GM21515 (cell line): ENCODE measurements around the gene RXRA.

Experiments used
- ATAC-seq: cut with Tn5 transposase; IDR thresholded peaks from one replicate; pipeline ENCODE4 v1.9.1; 2021; ENCODE audit not compliant: unreplicated experiment

RXRA gene

DNA sequence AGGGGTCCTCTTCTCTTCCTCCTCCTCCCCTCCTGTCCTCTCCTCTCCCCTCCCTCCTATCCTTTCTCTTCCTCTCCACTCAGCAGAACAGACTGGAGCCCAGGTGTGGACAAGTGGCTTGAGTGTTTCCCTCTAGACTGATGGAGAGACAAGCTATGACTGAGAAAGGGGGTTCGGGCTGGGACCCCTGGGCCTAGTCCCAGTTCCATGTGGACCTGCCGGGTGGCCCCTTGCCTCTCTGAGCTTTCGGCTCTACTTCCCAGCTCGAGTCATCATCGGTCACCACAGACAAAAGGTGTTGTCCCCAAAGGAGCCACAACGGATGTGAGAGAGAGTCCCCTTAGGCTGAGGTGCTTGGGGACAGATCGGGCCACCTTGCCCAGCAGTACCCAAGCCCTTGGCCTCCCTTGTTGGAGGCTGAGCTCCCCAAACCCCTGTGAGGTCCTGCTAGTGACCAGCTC lies 3.4 kb upstream of the RXRA start:
- no peak for ATAC-seq

DNA sequence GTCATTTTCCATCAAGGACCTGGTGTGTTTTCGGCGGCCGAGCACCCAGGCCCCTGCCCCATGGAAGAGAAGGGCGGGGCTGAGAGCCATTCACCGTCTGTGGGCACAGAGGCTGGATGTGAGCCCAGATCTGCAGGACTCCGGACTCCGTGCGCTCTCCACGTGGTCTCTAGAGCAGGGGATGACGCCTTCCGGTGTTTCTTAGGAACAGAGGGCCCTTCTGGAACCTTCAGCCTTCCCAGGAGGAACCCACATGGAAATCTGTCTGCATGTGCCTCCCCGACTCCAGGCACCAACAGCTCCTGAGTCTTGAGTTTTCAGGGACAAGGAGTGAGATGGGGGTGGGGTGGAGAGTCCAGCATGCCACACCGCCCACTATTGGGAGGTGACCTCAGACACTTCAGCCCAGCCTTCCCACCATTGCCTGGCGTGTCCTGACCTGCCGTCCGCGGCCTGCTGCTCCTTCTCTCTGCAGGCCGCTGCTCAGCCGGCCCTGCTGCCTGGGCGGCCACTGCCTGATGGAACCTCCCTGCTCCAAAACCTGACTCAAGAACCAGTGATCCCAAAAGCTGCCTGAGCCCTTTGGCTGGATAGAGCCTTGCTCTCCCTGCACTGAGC lies 2.4 kb upstream of the RXRA start:
- no peak for ATAC-seq

DNA sequence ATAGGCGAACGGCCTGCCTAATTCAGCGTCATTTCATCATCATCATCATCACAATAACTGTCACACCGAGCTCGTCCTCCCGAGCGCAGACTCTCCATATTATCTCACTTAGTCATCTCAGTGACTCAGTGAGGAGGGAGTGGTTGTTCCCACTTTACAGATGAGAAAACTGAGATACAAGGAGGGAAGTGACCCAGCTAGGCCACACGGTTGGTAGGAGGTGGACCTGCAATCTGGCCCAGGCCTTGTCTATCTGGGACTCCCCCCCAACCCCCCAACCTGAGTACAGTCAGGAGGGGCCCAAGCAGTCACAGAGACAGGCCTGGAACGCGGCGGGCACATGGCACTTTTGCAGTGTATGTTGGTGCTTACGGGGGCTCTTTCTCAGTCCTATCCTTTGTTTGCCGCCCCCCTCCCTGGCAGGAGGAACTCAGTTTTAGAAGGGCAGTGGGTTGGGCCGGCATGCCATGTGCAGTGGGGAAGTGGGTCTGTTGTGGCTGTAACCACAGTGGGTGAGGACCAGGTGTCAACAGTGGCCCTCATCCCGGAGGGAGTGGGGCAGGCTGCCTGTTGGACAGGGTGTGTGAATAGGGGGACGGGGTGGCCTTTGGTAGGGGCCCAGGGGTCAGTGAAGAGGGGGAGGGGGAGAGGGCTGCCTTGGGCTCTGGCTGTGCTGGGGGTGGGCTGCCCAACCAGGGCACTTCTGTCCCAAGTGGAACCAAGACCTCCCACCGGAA lies 1.7 kb upstream of the RXRA start:
- ATAC-seq, result no peak

DNA sequence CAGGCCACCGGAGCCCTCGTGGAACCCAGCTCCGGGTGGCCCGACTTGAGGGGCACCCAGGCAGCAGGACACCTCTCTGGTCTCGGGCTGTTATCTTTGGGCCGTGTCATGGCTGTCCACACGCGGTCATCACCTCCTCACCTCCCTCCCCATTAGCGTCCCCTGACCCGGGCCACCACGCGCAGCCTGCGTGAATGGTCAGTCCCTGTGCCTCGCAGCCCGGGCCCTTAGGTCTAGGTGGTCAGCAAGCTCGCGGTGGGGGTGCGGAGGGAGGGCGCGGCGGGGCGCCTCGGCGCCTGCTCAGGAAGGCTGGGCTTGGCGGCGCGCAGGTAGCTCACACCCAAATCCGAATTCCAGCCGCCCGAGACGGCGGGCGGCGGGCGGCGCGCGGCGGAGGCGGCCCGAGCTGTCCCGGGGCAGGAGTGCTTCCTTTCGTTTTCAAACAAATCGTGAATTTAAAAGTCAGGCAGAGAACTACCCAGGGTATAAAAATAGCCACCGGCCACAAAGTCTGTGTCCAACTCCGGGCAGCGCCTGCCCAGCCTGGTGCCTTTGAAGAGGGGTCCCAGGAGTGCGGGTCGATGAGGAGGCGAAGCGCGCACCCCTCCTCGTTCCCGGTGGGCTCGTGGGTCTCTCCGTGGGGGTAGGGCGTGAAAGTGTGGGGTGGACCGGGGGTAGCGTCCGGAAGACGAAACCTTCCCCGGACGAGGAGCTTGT lies 1.0 kb upstream of the RXRA start:
- no peak for ATAC-seq

DNA sequence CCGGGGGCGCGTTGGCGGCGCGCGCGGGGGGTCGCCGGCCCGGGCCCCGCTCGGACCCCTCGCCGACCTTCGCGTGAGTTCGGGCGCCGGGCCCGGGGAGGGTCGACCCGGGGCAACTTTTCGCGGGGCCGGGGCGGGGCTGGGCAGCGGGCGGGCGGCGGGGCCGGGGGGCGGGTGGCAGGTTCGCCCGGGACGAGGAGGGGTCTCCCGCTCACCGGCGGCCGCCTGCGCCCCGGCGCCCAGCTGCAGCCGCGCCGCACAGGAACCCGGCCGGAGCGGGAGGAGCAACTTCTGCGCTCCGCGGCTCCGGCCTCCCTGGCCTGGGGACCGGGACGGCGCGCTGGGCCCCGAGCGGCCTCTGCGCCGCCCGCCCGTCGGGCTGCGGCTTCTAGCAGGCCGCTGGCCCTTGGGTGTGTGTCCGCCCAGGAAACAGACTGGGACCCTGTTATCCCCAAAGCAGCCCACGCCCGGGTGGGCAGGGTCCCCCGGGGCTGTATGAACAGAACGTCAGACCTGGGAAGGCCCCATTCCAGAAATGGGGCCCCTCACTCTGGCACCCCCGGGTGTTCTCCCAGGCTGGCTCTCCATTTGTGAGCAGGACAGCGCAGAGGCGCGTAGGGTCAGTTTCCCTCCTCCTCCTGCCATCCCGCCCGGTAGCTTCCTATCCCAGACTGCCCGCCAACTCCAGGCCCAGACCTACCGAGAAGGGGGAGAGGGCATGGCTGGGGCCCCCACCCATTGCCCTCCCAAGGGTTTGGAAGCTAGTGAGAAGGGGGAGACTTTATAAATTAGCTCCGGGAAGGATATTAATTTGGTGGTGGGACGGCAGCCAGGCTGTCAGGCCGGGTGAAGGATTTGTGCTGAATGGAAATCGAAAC lies 708 bp downstream of the RXRA start:
- no peak for ATAC-seq

DNA sequence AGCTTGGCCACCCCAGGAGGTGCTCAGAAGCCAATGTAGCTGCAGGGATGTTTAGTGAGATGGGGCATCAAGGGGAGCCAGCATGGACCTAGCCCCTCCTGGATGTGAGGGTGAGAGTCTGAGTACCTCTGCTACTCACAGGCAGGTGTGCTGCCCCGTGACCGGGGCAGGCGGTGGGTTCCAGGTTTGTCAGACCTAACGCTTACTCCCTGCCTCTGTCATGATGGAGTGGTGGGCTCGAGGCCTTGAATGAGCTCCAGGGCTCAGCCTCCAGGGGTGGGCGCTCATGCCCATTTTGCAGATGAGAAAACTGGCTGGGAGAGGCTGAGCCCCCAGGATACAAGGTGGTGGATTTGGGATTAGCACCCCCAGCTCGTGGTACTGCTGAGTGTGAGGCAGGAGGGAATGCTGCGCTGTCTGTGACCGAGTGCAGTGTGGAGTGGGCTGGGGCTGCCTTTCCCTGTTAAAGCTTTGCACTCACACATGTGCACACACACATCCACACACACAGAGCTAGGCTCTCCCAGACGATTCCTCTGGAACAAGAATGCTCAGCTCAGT lies 1.5 kb downstream of the RXRA start:
- ATAC-seq, result no peak

DNA sequence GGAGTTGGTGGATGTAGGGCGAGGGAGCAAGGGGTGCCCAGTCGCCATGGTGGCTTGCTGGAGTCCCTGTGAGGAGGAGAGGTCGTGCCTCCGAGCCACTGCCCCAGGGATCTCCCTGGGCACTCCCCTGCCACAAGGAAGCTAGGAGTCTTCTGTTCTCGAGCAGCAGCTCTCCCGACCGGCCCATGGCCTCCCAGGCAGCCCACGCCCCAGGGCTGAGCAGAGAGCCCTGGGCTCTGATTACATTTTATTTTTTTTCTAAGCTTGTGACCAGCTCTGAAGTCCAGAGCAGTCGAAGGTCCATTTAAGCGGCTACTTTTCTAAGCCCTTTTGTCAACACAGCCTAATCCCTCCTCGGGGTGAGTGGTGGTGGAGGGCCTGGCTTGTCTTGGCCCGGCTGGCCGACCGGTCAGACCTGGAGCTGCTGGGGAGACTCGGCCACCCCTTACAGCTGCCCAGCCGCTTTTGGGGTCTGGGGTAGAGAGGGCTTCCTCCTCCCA lies 2.1 kb downstream of the RXRA start:
- no peak for ATAC-seq

DNA sequence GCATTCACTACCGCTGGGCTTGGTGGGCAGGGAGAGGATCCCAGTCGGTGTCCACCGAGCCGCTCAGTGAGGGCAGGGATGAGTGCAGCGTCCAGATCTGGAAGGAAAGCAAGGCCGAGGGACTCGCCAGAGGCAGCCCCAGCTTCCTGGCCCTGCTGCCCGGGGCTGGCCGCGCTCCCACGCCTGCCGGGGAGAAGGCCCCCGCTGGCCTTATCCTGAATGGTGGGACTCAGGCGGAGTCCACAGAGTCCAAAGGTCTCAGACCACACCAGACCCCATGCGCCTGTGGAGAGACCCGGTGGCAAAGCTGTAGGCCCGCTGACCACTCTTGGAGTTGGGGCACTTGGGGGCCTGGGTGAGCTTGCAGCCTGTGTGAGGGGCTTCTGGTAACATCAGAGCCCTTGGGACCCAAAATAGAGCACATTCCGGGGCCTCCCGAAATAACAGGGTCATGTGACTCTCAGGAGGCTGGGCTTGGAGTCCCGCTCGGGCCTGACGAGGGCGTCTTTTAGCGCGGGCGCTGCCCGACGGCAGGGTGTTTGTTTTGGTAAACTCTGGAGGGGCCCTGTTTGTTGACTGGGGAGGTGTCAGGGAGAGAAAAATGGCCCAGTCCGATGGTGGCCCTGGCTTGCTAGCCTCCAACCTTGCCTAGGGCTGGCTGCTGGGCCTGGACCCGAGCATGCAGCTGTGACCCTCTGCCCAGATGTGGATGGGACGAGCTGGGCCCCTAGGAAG lies 2.8 kb downstream of the RXRA start:
- no peak for ATAC-seq

DNA sequence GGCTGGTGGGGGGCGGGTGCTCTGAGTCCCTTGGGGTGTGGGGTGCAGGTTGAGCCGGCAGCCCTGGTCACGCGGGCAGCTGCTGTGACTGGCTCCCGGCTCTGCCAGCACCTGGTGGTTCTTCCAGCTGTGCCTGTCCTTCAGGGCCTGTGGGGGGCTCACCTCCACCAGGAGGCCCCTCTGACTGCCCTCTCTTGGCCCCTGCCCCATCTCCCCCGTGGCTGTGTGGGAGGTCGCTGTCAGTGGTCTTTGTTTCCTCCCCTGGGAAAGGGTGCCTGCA lies 3.3 kb downstream of the RXRA start:
- ATAC-seq, result no peak

DNA sequence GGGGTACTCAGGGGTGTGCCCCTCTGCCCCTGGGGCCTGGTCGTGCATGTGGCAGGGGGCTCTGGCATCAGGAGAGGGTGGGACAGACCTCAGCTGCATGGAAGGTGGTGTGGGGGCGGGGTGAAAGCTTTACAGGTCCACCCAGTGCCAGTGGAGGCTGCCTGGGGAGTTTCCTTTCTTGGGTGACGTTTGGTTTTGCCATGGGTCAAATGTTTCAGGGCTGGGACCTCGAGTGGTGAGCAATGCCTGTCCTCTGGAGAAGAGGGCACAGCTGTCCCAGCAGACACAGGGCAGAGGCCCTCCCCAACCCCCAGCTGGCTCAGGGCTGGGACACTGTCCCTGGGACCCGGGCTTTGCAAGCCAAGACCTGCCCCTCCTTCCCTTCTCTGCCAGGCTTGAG lies 3.6 kb downstream of the RXRA start:
- ATAC-seq, result no peak

DNA sequence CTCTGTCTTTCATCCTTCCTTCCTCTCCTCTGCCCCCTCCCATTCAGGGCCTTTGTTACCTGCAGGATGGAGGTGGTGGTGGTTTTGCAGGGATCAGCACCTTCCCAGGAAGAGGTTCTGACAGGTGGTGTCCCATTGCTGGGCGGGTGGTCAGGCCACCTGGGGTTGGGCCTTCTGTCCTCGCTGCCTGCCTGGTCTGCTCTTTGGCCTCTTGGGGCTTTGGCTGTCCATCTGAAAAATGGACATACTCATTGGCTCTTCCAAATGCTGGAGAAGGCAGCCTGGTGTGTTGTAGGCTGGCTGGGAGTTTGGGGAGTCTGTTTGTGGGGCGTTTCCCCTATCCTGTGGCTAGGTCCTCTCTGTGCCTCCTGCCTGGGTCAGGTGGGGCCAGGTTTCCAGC lies 4.3 kb downstream of the RXRA start:
- no peak for ATAC-seq

DNA sequence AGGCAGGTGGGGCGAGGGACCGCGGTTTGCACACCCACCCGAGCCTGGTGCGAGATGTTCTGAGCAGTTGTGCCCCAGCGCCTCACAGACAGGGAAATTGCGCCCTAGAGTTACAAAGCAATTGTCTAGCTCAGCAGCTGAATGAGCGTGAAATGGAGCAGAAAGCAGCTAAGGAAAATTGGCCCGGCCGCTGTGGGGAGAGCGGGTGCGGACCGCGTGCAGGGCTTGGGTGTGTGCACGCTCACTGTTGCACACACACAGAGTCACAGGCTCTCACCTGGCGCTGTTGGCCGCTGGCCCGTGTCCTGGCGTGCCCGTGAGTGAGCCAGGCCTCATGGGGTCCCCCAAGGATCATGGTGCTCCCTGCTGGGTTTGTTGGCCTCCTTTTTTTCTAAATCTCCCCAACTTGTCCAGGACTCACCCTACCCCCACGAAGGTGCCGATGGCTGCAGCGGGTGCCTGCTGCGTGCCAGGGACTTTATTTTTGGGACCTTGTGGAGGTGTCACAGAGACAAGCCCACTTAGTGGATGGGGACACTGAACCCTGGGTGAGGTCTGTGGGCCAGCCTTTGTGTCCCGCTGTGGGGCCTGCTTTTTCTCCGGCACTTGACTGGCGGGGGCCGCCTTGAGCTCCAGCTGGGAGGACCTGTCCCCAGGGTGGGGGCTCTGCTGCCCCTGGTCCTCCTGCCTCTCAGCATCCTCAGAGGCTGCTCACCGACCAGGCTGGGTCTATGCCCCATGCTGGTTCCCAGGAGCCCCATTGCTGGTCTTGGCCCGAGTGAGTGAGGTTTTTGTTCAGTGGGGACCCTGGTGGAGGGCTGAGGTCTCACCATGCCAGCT lies 5.2 kb downstream of the RXRA start:
- ATAC-seq, result no peak

DNA sequence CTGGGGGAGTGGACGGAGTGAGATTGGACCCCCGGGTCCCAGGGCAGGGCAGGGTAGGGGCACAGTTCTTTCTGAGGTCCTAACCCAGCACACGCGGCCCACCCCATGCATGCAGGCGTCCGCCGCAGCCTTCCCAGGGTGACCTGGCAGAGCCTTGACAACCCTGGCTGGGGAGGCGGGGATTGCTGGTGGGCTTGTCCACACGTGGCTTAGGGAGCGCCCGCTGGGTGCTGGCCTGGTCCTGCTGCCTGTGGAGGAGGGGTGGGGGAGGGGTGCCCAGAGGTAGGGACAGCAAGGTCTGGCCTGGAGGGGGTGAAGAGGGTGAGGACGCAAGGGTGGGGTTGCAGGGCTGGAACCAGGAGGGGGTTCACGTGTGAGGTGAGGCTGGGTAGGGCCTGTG lies 6.0 kb downstream of the RXRA start:
- ATAC-seq, result no peak

DNA sequence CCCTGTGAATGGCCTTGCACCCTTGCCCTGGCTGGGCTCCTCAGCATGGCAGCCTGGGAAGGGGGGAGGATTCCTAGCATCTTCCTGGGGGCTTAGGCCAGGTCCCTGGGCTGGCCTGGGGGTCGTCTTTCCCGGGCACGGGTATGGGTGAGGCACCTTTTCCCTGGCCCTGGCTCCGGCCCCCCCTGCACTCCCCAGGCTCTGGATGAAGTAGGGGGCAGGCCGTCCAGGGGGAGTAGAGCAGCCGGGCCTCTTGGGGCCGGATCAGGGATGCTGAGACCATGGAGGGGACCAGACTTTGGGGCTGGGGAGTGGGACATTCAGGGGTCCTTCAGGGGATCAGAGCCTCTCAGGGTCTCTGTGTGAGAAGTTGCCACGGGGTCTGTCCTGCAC lies 6.6 kb downstream of the RXRA start:
- no peak for ATAC-seq

DNA sequence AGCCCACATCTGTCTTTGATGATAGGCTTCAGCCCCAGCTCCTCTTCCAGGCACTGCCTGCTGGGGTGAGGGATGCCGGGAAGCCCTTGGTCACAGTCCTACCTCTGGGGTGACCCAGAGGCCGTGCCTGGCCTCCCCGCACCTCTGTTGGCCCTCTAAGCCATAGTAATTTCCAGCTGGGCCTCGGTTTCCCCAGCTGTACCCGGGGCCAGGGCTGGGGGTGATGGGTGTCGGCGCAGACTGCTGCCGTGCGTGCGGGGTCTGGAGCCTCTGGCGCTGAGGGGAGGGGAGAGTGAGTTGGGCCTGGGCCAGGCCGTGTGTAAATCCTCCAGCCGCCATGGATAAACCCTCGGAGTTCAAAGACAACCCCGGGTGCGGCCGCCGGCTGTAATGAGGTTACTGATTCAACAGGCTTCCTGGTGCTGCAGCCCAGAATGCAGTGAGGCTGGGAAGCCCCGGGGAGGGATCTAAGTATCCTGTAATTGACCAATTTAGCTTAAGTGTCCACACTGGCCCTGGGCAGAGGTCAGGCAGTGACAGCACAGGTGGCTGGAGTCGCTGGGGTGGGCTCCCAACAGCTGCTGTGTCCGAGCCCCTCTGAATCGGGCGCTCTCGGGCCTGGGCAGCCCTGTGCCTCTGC lies 7.1 kb downstream of the RXRA start:
- ATAC-seq, result no peak

DNA sequence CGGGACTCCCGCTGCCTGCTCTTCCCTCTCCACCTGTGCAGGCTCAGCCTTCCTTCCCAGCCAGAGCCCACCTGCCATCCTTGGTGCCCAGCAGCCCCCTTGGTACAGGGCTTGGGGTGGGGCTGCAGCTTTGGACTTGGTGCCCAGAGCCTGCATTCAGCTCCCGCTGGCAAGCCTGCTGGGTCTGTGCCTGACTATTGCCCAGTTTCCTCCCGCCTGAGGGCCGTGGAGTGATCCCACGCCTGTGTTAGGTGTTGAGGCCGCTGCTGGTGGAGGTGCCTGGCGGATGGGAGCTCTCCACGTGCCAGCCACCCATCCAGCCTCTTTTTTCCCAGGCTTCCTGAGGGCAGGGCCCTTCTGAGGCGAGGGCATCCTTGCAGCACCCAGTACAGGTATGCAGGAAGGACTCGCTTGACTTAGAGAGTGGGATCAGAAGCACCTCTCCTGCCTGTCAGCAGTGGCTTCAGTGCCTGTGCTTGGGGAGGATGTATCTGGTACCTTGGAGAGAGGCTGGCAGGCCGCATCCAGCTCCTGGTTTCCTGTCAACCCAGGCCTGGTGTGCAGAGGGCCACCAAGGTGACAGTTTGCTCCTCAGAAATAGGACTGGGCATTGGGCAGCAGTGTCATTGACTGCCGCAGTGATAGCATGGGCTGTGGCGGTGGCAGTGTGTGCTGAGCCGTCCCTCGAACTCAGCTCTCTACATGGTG lies 7.8 kb downstream of the RXRA start:
- ATAC-seq, result no peak

DNA sequence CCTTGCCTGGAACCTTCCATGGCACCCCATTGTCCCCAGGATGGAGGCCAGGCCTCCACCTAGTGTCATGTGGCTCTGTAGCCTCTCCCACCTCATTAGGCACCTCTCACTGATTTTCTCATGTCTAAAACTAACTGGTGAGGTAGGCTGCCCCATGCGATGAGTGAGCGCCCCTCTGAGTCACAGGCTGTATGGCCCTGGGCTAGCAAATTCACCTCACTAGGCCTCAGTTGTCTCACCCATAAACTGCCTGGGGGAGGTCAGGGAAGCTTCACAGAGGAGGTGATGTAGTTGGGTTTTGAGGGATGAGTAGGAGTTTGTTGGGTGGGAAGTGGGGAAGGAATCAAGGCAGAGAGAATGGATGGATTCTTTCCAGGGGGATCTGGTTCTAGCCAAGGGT lies 8.8 kb downstream of the RXRA start:
- no peak for ATAC-seq

DNA sequence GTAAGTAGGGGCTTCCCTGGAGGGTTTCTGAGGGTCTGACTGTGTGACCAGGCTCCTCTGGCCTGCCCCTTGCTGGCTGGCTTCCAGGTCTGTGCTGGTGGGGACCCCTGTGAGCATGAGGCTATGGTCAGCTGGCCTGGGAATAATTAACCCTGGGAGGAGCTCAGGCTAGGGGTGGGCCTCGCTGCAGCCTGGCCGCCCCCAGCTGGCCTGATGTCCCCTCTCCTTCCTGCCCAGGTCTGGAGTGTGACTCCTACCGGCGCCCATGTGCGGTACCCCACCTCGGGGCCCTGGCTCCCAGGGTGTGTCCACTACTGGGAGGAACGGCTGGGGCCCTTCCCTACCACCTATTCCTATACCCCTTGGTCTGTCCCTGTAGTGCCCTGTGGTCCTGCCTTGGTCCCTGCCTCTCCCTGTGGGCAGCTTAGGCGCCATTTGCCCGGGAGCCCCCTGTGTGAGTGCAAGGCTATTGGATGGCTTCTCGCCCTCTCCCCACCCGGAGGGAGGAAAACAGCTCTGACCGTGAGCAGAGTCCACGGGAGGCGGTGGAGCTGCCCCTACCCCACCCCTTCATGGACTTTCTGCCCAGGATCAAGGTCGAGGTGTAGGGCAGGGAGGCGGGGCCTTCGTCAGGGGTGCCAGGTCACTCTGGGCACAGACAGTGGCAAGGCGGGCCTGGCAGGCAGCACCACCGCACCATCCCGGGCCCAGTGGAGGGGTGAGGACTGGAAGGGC lies 9.4 kb downstream of the RXRA start:
- no peak for ATAC-seq
